Liver (tissue), 9 donors: ENCODE measurements around the gene GPATCH2. TPM values are rescaled to one million over a fixed set of nuclear protein-coding genes. Genes with fewer than 3 reads are reported as not detected.

Experiments used
- DNase-seq: peaks from one replicate; pipeline ENCODE4 v3.0.0-alpha.2; 2017; ENCODE audit warnings: low spot score
- H3K27ac ChIP-seq, 2 donors: one replicate each; pipeline ENCODE4 v1.7.0; 2013; ENCODE audit warnings: inconsistent platforms in 2 of 2, low read length in 2 of 2, control low read depth in 1 of 2, low read depth in 1 of 2, mild to moderate bottlenecking in 1 of 2
- H3K27me3 ChIP-seq, 4 donors: one replicate each; pipeline versions ENCODE4 v1.6.1 to v1.7.0; 2013; ENCODE audit warnings: low read length in 3 of 4, inconsistent platforms in 1 of 4, mild to moderate bottlenecking in 1 of 4, moderate library complexity in 1 of 4; ENCODE audit not compliant: control insufficient read depth in 4 of 4, insufficient read depth in 4 of 4
- H3K36me3 ChIP-seq, 4 donors: one replicate each; pipeline versions ENCODE4 v1.6.1 to v1.7.0; 2013; ENCODE audit warnings: low read length in 3 of 4, mild to moderate bottlenecking in 3 of 4, low read depth in 1 of 4, moderate library complexity in 1 of 4; ENCODE audit not compliant: control insufficient read depth in 4 of 4, insufficient read depth in 3 of 4
- H3K4me1 ChIP-seq, 4 donors: one replicate each; pipeline versions ENCODE4 v1.6.1 to v1.7.0; 2013; ENCODE audit warnings: low read length in 3 of 4, mild to moderate bottlenecking in 3 of 4, moderate library complexity in 1 of 4; ENCODE audit not compliant: control insufficient read depth in 4 of 4, insufficient read depth in 4 of 4
- H3K4me3 ChIP-seq, 3 donors: one replicate each; pipeline versions ENCODE4 v1.6.1 to v1.7.0; 2013; ENCODE audit warnings: low read length in 3 of 3, control low read depth in 1 of 3, low read depth in 1 of 3, mild to moderate bottlenecking in 1 of 3
- H3K9ac ChIP-seq, 2 donors: one replicate each; pipeline ENCODE4 v1.7.0; 2013; ENCODE audit warnings: low read length in 2 of 2, mild to moderate bottlenecking in 2 of 2, moderate library complexity in 2 of 2, control low read depth in 1 of 2, low read depth in 1 of 2
- H3K9me3 ChIP-seq, 4 donors: one replicate each; pipeline versions ENCODE4 v1.6.1 to v1.7.0; 2013; ENCODE audit warnings: low read length in 3 of 4; ENCODE audit not compliant: control insufficient read depth in 4 of 4
- EGR1 ChIP-seq, 2 donors: IDR thresholded peaks; 2 replicates each; pipeline ENCODE4 v1.6.1; 2016 to 2018; ENCODE audit warnings: antibody characterized with exemption in 2 of 2, low read depth in 2 of 2
- FOXA1 ChIP-seq: IDR thresholded peaks from 2 replicates; pipeline ENCODE4 v1.6.1; 2016; ENCODE audit warnings: antibody characterized with exemption
- FOXA2 ChIP-seq: IDR thresholded peaks from 2 replicates; pipeline ENCODE4 v1.6.1; 2016; ENCODE audit warnings: antibody characterized with exemption
- GABPA ChIP-seq, 2 donors: IDR thresholded peaks in 1 of 2; conservative IDR thresholded peaks in 1 of 2; 2 replicates each; pipeline ENCODE4 v1.6.1; 2016; ENCODE audit warnings: antibody characterized with exemption in 2 of 2, mild to moderate bottlenecking in 1 of 2, moderate library complexity in 1 of 2
- HNF4A ChIP-seq, 2 donors: conservative IDR thresholded peaks; 2 replicates each; pipeline ENCODE4 v1.6.1; 2016; ENCODE audit warnings: antibody characterized with exemption in 2 of 2, mild to moderate bottlenecking in 2 of 2
- HNF4G ChIP-seq: IDR thresholded peaks from 2 replicates; pipeline ENCODE4 v1.6.1; 2016; ENCODE audit warnings: antibody characterized with exemption
- JUND ChIP-seq, 2 donors: IDR thresholded peaks; 2 replicates each; pipeline ENCODE4 v1.6.1; 2016; ENCODE audit warnings: antibody characterized with exemption in 2 of 2
- RAD21 ChIP-seq, 2 donors: IDR thresholded peaks; 2 replicates each; pipeline ENCODE4 v1.6.1; 2016; ENCODE audit warnings: antibody characterized with exemption in 2 of 2, mild to moderate bottlenecking in 2 of 2
- RXRA ChIP-seq, 2 donors: IDR thresholded peaks; 2 replicates each; pipeline ENCODE4 v1.6.1; 2017 to 2018; ENCODE audit warnings: antibody characterized with exemption in 2 of 2, mild to moderate bottlenecking in 1 of 2
- SP1 ChIP-seq: IDR thresholded peaks from 2 replicates; pipeline ENCODE4 v1.6.1; 2018; ENCODE audit warnings: antibody characterized with exemption, mild to moderate bottlenecking
- TAF1 ChIP-seq: conservative IDR thresholded peaks from 2 replicates; pipeline ENCODE4 v1.6.1; 2016; ENCODE audit warnings: antibody characterized with exemption, mild to moderate bottlenecking
- YY1 ChIP-seq: IDR thresholded peaks from 2 replicates; pipeline ENCODE4 v1.6.1; 2016; ENCODE audit warnings: antibody characterized with exemption, mild to moderate bottlenecking
- WGBS: extraction: QIAGEN DNeasy Blood & Tissue Kit; methylation state at CpG from one replicate; pipeline ENCODE4 v1.1.7; 2013; 5-methylcytosine and 5-hydroxymethylcytosine counted together
- polyA plus RNA-seq, 2 donors: library from polyadenylated mRNA; stranded (reverse) in 1 of 2; unstranded in 1 of 2; fragments of 200-250 nt in 1 of 2; fragments of >200 nt in 1 of 2; fragmentation: Nextera tagmentation in 1 of 2; extraction: Ambion mirVana in 1 of 2; gene quantifications; one replicate each; pipeline versions ENCODE4 v1.2.1 to v1.2.3, GENCODE V29; 2013 to 2015
- total RNA-seq, 2 donors: library from RNA; depleted of rRNA; stranded (reverse); fragments of >200 nt; gene quantifications; one replicate each; pipeline ENCODE4 v1.2.3, GENCODE V29; 2014
- TF ChIP-seq, protein P1 (sequence below): IDR thresholded peaks from 2 replicates; pipeline ENCODE4 v1.6.1; 2016; ENCODE audit warnings: antibody characterized with exemption, mild to moderate bottlenecking
- TF ChIP-seq, protein P2 (sequence below): IDR thresholded peaks from 2 replicates; pipeline ENCODE4 v1.6.1; 2016; ENCODE audit warnings: antibody characterized with exemption
- TF ChIP-seq, protein P3 (sequence below): IDR thresholded peaks from 2 replicates; pipeline ENCODE4 v1.6.1; 2016; ENCODE audit warnings: antibody characterized with exemption
- TF ChIP-seq, protein P4 (sequence below): IDR thresholded peaks from 2 replicates; pipeline ENCODE4 v1.6.1; 2016; ENCODE audit warnings: antibody characterized with exemption
- donor health status: healthy.
- donor health status: healthy.
- donor health status: healthy.
- donor health status: healthy.
- donor health status: healthy.

The GPATCH2 gene
- total and polyA plus RNA-seq, 4 donors, result 1.6 to 11.2 (median 5.8) TPM

DNA sequence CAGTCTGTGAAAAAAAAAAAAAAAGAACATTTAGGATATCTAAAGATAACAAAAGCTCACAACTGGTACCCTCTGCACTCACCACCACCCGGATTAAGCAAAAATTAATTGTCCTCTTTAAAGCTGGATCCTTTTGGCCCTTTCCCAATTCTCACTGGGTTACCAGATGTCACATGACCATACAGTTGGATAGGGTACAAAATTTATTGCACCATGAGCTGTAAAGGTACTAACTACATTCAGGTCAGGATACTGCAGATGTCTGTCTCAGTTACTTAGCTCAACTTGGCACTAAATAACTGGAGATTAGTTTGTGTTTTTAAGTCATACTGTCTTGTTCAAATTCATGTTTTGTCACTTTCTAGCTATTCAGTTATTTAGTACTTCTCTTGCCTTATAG lies 96.3 kb downstream of the GPATCH2 start:
- Histone ChIP-seq H3K4me3 (no peak overlapping the region), H3K9ac (no peak overlapping the region), H3K27ac (no peak overlapping the region), H3K4me1 (no peaks in the 10 kb centered on the region), H3K9me3 (no peaks in the 10 kb centered on the region), H3K27me3 (no peaks in the 10 kb centered on the region), H3K36me3 (no peaks in the 10 kb centered on the region)
- TF ChIP-seq RAD21 (IDR thresholded peaks at IDR 0.05), result no peak
- TF ChIP-seq, protein P1, sequence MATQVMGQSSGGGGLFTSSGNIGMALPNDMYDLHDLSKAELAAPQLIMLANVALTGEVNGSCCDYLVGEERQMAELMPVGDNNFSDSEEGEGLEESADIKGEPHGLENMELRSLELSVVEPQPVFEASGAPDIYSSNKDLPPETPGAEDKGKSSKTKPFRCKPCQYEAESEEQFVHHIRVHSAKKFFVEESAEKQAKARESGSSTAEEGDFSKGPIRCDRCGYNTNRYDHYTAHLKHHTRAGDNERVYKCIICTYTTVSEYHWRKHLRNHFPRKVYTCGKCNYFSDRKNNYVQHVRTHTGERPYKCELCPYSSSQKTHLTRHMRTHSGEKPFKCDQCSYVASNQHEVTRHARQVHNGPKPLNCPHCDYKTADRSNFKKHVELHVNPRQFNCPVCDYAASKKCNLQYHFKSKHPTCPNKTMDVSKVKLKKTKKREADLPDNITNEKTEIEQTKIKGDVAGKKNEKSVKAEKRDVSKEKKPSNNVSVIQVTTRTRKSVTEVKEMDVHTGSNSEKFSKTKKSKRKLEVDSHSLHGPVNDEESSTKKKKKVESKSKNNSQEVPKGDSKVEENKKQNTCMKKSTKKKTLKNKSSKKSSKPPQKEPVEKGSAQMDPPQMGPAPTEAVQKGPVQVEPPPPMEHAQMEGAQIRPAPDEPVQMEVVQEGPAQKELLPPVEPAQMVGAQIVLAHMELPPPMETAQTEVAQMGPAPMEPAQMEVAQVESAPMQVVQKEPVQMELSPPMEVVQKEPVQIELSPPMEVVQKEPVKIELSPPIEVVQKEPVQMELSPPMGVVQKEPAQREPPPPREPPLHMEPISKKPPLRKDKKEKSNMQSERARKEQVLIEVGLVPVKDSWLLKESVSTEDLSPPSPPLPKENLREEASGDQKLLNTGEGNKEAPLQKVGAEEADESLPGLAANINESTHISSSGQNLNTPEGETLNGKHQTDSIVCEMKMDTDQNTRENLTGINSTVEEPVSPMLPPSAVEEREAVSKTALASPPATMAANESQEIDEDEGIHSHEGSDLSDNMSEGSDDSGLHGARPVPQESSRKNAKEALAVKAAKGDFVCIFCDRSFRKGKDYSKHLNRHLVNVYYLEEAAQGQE, result no peak
- no peak for DNase-seq
- 66% methylated on average over 1 of the region's 1 CpG for WGBS

DNA sequence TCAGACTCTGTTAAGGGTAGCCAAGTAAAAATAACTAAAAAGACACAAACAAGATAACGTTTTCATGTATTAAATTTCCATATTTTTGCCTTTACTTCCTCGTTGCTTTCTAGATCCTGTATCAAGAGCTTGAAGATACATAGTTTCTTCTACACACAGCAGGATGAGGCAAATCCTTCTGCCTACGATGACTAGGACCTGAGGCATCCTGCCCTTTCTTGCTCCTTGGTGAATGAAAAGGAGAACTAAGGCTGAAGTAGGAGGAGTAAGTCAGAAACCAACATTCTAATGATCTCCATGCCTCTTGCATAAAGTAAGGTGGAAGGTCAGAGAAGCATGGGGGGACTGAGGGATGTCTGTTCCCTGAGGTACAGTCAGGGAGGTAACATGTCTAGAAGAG lies 102.6 kb downstream of the GPATCH2 start:
- no peak overlapping the region for H3K27ac ChIP-seq
- no peaks in the 10 kb centered on the region for H3K27me3 ChIP-seq
- H3K9me3 ChIP-seq, result no peaks in the 10 kb centered on the region
- no peak overlapping the region for H3K9ac ChIP-seq
- DNase-seq, result no peak
- no peaks in the 10 kb centered on the region for H3K4me1 ChIP-seq
- H3K4me3 ChIP-seq, result no peak overlapping the region
- H3K36me3 ChIP-seq, result peaks cover 0 to 1% (median 0%) of the 10 kb centered on the region in 4 donors
- 88% methylated on average over 3 of the region's 3 CpGs for WGBS
- TF ChIP-seq RAD21 (IDR thresholded peaks at IDR 0.05), result no peak
- TF ChIP-seq HNF4A (conservative IDR thresholded peaks at IDR 0.05), result no peak
- TF ChIP-seq, protein P1, result no peak
- TF ChIP-seq, protein P2, sequence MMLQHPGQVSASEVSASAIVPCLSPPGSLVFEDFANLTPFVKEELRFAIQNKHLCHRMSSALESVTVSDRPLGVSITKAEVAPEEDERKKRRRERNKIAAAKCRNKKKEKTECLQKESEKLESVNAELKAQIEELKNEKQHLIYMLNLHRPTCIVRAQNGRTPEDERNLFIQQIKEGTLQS, result no peak

DNA sequence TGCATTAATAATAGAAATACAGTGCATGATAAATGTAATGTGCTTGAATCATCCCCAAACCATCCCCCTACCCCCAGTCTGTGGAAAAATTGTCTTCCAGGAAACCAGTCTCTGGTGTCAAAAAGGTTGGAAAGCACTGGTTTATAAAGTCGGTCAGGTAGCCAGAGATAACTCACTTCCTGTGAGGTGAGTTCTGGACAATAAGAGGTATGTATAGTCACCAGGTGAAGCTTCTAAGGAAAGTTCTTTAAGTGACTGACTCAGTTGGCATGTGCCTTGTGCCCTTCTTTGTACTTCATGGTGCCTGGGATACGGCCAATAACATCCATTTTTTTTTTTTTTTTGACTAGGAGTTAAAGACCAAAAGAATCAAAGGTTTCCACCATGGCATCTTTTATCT lies 103.7 kb downstream of the GPATCH2 start:
- peaks cover 0 to 1% (median 0%) of the 10 kb centered on the region in 4 donors for H3K36me3 ChIP-seq
- 97% methylated on average over 2 of the region's 2 CpGs for WGBS
- no peaks in the 10 kb centered on the region for H3K4me1 ChIP-seq
- no peak overlapping the region for H3K4me3 ChIP-seq
- no peak overlapping the region for H3K9ac ChIP-seq
- H3K9me3 ChIP-seq, result no peaks in the 10 kb centered on the region
- no peak for DNase-seq
- H3K27ac ChIP-seq, result no peak overlapping the region
- no peaks in the 10 kb centered on the region for H3K27me3 ChIP-seq
- TF ChIP-seq RXRA (IDR thresholded peaks at IDR 0.05) (no peak), EGR1 (IDR thresholded peaks at IDR 0.05; ENCODE audit: low read depth in 2 of 2) (no peak), FOXA2 (no peak), GABPA (IDR thresholded peaks at IDR 0.05 in 1 of 2, conservative IDR thresholded peaks at IDR 0.05 in 1 of 2) (no peak), TAF1 (no peak), RAD21 (IDR thresholded peaks at IDR 0.05) (no peak), SP1 (no peak), JUND (IDR thresholded peaks at IDR 0.05) (no peak), HNF4G (no peak), HNF4A (conservative IDR thresholded peaks at IDR 0.05) (no peak), FOXA1 (no peak), YY1 (no peak)
- TF ChIP-seq, protein P3, sequence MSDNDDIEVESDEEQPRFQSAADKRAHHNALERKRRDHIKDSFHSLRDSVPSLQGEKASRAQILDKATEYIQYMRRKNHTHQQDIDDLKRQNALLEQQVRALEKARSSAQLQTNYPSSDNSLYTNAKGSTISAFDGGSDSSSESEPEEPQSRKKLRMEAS, result no peak
- TF ChIP-seq, protein P2, result no peak
- TF ChIP-seq, protein P4, sequence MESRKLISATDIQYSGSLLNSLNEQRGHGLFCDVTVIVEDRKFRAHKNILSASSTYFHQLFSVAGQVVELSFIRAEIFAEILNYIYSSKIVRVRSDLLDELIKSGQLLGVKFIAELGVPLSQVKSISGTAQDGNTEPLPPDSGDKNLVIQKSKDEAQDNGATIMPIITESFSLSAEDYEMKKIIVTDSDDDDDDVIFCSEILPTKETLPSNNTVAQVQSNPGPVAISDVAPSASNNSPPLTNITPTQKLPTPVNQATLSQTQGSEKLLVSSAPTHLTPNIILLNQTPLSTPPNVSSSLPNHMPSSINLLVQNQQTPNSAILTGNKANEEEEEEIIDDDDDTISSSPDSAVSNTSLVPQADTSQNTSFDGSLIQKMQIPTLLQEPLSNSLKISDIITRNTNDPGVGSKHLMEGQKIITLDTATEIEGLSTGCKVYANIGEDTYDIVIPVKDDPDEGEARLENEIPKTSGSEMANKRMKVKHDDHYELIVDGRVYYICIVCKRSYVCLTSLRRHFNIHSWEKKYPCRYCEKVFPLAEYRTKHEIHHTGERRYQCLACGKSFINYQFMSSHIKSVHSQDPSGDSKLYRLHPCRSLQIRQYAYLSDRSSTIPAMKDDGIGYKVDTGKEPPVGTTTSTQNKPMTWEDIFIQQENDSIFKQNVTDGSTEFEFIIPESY, result no peak
